GM19467 (cell line): Measurements from ENCODE around the gene CDK14.

ENCODE experiments used
- ATAC-seq: cut with Tn5 transposase; IDR thresholded peaks from one replicate; pipeline ENCODE4 v1.9.1; 2021; ENCODE audit warnings: mild to moderate bottlenecking, moderate library complexity; ENCODE audit not compliant: unreplicated experiment

The CDK14 gene

DNA sequence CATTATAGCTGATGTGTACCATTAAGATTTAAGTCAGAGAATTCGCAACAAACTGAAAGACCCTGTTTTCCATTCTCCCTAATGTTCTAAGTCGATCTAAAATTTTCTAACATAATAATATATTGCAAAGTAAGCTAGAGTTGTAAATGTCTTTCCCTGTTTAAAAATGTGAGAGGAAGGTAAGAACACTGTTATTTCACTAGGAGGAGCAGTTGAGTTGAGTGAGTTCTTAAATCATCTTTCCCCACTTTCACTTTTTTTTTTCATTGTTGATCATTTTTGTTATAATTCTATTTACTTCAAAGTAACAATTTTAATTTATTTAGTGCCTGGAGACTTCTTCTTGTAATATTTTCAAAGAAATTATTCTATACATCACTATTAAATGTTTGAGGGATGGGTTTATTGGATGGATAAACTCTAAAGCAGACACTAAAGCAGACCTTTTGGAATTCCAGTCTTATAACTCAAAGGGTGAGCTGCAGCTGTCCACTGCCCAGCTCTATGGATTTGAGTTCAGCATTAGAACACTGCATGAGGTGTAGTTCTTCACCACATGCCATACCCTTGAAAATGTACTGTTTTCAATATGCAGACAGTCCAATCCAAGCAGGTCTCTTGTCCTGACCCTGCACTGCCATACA, 486.9 kb downstream of the CDK14 start:
- ATAC-seq: no peak

DNA sequence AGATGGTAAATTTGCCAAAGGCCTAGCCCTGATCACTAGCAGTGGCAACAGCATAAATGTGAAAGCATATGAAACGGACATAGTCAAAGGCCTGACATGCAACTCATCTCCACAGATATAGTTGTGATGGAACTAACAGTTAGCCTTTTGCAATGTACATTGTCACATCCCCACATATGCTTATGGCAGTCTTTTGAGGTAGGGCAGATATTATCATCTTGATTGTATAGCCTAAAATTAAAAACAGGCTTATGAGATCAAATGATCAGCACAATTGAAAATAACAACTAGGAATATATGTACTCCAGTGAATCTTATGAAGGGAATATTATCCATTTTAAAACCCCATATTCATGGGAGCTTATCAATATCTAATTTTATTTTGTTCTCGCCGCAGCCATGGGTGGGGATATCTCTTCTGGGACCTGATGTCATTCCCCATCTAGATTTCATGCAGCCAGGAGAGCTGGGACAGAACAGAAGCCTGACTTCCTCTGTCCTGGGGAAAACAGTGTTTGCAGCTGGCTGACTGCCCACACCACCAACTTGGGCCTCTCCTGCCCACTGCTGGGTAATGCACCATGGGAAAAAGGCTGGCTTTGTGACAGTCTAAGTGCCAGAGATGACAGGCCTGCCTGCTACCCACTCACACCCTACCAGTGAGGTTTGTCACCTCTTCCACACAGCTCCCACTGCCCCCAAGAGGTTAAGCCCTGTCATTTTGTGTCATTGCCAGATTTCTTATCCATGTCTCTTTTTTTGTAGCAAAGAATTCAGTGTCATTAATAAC, 487.9 kb downstream of the CDK14 start:
- ATAC-seq: no peak

DNA sequence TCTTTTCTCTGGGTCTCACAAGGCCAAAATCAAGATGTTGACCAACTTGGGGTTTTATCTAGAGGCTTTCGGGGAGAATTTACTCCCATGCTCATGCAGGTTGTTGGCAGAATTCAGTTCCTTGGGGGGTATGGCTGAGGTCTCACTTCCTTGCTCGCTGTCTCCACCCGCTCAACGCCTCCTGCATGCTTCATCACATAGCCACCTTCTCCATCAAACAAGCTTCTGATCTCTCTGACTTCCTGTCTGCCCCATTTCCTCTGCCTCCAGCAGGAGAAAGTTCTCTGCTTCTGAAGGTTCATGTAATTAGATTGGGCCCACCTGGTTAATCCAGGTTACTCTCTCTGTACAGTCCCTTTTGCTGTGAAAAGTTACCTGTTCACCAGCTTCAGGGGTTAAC, 489.1 kb downstream of the CDK14 start:
- no peak for ATAC-seq

DNA sequence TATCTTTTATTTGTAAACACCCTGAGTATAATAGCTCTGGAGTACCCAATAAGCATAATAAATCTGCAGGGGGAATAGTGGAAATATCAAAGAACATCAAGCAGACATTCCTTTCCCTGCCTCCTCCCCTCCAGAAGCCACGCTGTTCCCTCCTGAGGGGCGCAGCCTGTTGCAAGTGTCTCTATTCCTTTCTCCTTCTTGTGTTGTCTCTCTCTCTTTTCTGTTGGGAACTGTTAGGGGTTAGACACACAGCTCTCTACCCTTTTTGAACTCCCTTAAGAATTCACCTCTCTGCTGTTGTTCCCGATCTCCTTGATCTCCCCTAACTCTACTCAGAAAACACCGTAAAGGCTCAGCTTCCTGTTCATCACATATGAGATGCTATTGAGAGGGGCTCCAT, 490.1 kb downstream of the CDK14 start:
- no peak for ATAC-seq

DNA sequence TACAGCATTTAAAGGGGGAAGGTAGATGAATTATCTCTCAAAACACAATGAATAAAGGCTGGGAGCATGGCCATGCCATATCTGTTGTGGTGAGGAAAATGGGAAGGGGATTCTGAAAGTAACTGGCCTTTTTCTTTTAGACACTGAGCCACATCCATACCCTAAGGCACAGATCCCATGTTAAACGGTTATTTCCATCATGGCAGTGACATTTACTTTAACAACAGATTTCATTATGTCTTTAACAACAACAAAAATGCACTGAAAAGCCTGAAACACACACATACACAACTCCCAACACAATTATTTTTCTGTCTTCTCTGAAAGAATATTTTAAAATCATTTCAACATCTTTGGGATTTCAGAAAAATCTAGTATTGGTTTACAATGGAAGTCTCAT, 492.0 kb downstream of the CDK14 start:
- ATAC-seq: no peak

DNA sequence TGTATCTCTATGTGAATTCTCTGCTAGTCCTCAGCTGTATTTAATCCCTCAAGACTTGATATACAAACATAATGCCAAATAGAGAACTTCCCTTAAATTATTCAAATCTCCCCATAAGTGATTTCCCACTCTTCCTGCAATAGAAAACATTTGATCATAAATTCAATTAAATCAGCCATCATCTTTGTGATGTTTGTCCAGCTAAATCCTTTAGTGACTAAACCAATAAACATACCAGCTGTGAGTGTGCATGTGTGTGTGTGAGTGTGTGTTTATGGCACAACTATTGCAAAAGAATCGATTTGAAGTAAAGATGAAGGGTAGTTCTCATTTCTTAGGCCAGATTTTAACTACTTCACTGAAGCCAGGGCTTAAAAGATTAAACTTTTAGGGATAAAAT, 492.6 kb downstream of the CDK14 start:
- no peak for ATAC-seq

DNA sequence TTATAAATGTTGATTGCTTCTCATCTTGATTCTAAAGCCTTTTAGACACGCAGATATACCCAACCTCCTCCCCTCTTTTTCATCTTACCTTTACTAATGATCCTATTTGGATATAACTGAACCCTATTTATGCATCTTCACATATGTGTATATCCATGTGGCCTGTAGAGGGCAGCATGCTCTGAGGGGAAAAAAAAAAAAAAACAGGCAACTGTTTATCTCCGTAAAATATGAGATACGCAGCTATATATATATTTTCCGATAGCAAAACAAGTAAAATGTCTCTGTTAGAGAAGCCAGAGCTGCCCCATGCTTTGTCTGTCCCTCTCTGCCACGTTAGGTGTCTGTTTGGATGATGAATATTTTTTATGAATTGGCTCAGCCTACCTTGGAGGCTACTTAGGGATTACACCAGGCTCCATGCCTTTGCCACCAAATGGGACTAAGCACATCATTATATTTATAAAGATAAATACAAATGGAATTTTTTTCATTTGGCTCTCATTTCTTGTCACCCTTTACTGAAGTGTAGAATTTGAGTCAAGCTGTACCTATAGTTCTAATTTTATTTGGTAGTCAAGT, 493.4 kb downstream of the CDK14 start:
- no peak for ATAC-seq

DNA sequence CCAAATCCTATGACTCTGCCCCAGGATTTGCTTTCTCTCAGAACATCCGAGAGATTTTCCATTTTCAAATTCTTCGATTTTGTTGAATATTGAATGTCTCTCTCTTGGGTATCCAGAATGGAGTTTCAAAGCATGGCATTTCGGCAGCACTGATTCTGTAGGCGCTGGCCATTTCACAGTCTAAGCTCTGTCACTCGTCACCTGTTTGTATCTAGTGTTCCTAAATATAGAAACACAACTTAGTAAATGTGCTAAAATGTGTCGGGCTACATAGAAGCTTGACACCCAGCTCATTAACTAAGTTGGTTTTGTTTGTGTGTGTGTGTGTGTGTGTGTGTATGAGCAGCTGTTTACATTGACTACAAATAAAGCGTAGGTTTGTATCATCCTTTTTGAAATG, 494.6 kb downstream of the CDK14 start:
- ATAC-seq: no peak

DNA sequence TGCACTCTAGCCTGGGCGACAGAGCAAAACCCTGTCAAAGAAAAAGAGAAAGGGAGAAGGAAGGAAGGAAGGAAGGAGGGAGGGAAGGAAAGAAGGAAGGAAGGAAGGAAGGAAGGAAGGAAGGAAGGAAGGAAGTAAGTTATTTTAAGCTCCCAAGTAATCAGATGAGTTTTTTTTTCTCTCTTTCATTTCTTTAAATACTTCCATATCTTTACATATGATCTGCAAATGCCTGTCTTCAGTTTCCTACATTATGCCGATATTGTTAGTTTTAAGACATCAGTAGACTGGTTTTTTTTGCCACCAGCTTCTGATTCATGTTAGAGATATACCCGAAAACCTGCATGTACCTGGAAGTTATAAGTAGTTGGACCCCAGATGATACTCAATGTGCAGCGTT, 495.5 kb downstream of the CDK14 start:
- ATAC-seq: no peak

DNA sequence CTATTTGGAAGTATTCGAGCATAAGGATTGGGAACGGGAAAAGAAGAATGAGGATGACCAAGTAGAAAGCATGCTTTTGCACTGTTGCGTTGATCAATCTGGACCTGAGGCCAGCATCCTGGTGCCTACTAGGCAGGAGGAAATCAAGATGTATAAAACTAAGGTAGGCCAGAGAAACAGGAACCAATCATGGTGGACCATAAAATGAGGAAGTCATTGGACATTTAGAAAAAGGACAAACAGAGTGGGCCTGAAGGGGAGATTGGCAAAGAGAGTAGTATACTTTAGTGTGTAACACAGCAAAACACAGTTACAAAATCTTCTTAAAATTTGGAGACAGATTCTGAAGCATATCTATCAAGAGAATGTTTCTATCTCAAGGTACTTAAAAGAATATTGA, 497.1 kb downstream of the CDK14 start:
- no peak for ATAC-seq

DNA sequence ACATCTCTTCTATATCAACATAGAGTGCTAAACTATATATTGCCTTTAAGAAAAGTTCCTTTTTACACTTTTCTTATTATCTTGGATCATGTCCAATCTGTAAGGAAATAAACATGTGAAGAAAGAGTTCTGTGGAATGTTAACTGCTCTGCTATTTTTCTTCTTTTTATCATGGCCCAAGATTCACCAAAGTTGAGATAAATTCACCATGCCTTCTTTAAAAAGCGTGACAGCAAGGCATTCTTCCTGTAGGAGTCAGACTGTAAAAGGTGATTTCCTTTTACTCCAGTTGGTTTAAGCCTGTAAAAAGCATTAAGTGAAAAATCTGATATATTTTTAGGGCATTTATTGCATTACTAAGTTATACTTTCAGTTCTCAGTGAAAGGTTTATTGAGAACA, 502.4 kb downstream of the CDK14 start:
- no peak for ATAC-seq

DNA sequence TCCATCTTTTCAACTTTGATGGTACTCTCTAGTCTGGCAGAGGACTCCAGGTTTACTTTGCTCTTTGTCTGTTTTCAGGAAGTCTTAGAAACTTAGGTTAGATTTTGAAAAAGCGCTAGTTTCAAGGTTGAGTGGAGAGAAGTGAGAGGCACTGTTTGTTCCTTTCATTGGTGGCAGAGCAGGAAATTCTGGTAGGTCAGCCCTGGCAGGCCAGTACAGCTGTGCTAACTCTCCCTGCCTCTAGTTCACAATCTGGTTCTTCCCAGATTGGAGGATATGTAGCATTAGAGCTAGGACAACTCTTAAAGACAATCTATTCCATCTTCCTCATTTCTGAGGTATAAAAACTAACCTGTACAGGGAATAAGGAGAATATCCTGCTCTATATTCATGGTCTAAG, 507.2 kb downstream of the CDK14 start:
- ATAC-seq: no peak

DNA sequence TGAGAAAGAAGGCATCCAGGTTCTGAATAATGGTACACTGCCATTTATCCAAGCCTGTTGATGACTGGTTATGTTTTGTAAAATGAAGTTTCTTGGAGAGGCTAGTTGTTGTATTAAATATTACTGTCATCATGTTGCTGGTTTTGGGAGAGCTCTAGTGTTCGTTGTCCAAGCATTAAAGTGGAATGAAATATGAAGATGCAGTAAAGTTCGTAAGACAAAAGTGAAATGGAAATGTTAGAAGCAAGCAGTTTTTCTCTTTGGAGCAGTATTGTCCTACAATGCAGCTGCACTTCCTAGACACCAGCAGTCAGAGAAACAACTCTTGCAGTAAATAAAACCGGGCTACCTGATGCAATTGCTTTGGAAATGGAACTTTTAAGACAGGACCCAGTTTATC, 511.3 kb downstream of the CDK14 start:
- ATAC-seq: no peak

DNA sequence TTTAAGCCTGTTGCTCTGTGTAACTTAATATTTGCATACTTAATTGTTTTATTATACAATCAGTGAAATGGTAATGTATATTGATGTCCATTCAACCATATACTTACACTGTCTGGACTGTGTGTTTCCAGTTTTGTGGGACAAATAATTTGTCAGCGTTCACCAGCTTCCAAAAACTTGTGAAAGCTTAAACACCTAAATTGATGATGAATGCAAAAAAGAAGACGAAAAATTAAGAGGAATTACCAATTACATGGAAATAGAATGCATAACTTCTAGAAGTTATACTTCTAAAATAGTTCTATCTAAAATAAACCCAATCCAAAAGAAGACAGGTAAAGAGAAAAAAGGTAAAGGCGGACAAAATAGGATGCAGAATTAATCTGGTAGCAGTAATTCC, 513.1 kb downstream of the CDK14 start:
- no peak for ATAC-seq

DNA sequence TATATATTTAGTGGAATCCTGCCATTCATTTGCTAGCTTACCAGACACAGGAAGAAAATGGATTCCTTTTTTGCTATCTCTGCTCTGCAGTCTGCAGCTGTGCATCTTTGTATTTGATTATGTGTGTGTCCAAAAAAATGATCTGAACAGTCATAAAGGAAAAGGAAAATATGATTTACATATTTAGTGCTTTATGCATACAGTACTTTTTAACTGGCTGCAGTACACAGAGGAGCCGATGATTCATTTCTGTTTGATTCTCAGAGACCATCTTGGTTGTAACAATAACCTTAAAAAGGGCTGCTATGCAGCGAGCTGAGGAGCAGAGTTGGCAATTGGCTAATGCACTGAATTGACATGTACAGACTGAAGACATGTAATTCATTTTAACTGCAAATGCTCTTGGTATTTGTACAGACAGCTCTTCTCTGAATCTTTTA, 516.8 kb downstream of the CDK14 start:
- ATAC-seq: no peak

DNA sequence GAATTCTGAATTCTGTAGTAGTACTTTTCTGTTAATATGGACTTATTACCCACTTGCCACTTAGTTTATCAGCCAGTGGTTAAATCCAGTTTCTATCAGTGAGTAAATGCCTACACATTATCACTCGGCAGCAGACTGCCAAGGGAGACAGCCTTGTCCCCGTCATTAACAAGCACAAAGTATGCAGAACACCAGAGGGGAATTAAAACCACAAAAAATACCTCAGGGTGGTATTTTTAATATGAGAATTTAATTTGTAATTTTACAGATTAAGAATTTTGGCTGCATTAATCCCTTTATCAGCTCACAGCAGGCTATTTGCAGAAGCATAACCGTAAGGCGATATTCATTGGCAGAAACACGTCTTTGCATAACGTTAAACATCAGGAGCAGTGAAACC, 518.1 kb downstream of the CDK14 start:
- no peak for ATAC-seq

DNA sequence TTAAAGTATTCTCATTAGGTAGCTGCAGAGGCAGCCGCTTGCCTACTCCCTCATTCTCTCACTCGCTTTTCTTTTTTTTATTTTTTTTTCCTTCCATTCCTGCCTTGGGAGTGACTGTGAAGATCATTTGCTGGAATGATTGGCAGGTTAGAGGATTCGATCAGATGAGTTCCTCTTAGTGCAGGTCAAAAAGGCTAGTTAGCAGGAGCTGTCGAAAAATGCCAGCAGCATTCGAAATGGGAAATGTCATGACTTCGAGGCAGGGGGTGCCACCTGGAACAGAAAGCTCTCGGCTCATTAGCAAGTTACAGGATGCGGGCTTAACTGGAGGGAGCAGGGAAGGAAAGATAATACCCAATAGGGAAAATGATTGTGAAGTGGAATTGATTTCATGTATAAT, 530.6 kb downstream of the CDK14 start:
- ATAC-seq: no peak

DNA sequence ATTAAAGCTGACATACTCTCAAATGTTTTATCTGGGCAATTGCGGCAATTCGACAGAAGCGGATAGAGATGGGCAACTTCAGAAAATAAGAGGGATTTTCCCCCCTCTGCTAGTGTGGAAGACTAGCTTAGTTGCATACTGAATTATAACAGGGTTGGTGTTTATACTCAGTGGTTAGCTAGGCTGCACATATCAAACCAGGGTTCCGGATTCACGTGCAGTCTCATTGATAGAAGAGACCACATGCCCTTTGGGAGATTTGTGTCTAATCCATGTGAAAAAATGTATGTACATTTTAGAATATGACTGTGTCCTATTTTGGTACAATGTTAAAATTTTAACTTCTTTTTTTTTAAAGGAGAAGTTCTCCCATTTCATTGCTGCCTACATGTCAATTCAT, 531.2 kb downstream of the CDK14 start:
- no peak for ATAC-seq

DNA sequence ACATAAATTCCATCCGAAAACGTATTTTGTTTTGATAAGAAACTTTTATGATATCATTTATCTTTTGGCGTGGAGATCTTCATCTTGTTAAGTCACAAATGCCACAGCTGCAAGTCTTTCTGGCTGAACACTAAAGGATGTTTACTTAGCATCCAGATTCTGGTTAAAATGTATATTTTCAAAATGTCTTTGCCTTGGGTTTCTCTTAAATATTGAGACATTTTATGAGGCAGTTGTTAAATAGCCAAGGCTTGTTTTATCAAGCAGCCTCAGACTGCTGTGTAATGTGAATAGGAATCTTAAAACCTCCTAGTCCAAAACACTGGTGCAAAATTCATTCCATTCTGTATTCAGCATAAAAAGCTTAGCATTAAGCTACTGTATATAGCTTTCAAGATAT, 531.8 kb downstream of the CDK14 start:
- no peak for ATAC-seq

DNA sequence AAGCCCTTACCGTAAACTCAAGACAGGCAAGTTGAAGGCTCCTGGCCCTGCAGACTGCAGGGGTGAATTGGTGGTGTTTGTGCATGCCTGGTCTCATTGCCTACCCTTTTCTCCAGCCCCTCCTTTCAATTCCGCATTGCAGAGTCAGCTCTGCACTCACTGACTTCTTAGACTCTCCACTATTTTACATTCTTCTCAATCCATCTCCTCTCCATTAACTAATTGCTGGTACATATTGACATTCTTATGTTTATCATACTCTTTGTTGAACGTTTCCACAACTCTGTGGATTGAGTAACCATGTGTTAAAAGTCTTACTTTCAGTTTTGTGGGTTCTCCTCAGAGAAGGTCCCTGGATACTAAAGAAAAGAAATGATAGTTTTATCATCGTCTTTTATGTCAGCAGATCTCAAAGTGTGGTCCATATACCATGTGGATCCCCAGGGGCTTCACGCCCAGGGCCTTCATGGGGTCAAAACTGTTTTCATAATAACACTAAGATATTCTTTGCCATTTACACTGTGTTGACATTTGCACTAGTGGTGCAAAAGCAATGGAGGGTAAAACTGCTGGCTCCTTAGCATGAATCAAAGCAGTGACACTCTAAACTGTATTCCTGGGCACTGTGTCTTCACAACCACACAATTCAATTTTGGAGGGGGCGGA, 532.7 kb downstream of the CDK14 start:
- no peak for ATAC-seq

DNA sequence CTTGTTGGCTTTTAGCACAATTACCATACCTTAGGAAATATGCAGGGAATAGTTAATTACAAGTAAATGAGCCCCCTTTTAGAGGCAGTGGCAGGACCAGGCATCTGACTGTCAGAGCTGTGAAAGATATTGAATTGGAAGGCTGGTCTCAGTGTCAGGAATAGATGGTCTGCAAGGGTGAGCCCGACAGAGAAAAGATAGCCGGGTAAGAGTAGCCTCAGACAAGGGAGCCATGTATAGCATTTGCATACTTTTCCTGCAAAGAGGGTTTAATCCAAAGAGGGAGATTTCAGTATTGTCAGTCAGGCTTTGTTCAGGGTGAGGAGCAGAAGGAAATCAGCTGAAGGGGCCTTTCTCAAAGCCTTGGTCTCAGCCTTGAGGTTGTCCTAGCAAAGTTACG, 539.2 kb downstream of the CDK14 start:
- no peak for ATAC-seq
